Mesothelial cell of epicardium (in vitro differentiated cells): ENCODE measurements around the gene ATP13A2. TPM values are rescaled to one million over a fixed set of nuclear protein-coding genes. Genes with fewer than 3 reads are reported as not detected.

Experiments used
- DNase-seq, 2 experiments: peaks; one replicate each; pipeline ENCODE4 v3.0.0; 2021; ENCODE audit warnings: low spot score in 2 of 2; ENCODE audit not compliant: unreplicated experiment in 2 of 2
- H3K27ac Mint-ChIP-seq: 2 replicates; pipeline ENCODE4 v1.8.0; 2021; ENCODE audit warnings: mixed read lengths
- H3K27me3 Mint-ChIP-seq: 2 replicates; pipeline ENCODE4 v1.8.0; 2021; ENCODE audit warnings: low read depth, mixed read lengths
- H3K36me3 Mint-ChIP-seq: 2 replicates; pipeline ENCODE4 v1.8.0; 2021; ENCODE audit warnings: mixed read lengths
- H3K4me1 Mint-ChIP-seq: 2 replicates; pipeline ENCODE4 v1.8.0; 2021; ENCODE audit warnings: mixed read lengths
- H3K4me3 Mint-ChIP-seq: 2 replicates; pipeline ENCODE4 v1.8.0; 2021; ENCODE audit warnings: mild to moderate bottlenecking, moderate library complexity, mixed read lengths
- H3K9me3 Mint-ChIP-seq: 2 replicates; pipeline ENCODE4 v1.8.0; 2021; ENCODE audit warnings: mixed read lengths
- total RNA-seq: library from RNA; stranded (reverse); gene quantifications from 3 replicates; pipeline ENCODE4 v1.2.1, GENCODE V29; 2021
- TF ChIP-seq, protein P1 (sequence below): fragments of 200-600 bp; sonication (generic); IDR thresholded peaks from one replicate; pipeline ENCODE4 v1.5.0; 2021; ENCODE audit warnings: antibody characterized with exemption; ENCODE audit not compliant: unreplicated experiment

Gene ATP13A2
- total RNA-seq, 1 donor from 2014 or later = 57.8 TPM

GRCh38 chr1:17028662-17029188 is 17.0 kb upstream of the ATP13A2 start:
- TF ChIP-seq, protein P1, sequence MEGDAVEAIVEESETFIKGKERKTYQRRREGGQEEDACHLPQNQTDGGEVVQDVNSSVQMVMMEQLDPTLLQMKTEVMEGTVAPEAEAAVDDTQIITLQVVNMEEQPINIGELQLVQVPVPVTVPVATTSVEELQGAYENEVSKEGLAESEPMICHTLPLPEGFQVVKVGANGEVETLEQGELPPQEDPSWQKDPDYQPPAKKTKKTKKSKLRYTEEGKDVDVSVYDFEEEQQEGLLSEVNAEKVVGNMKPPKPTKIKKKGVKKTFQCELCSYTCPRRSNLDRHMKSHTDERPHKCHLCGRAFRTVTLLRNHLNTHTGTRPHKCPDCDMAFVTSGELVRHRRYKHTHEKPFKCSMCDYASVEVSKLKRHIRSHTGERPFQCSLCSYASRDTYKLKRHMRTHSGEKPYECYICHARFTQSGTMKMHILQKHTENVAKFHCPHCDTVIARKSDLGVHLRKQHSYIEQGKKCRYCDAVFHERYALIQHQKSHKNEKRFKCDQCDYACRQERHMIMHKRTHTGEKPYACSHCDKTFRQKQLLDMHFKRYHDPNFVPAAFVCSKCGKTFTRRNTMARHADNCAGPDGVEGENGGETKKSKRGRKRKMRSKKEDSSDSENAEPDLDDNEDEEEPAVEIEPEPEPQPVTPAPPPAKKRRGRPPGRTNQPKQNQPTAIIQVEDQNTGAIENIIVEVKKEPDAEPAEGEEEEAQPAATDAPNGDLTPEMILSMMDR = no peak

DNA sequence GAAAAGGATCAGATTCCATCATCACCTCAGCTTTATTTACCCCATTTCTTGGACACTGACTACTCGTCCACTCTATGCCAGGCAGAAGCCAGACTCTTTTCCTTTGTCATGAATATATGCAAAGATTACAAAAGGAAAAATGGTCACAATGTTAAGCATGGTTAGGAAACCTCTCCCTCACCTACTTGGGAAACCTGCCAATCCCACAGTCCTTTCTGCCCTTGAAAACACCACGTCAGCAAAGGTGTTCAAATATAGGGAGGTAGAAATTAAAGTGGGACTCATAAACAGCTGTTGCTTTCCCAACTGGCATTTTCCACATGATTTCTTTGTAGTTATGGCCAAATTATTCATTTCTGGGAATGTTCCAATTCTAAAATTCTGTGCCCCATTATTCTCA is 16.2 kb upstream of the ATP13A2 start:
- no peak overlapping the region for H3K27ac Mint-ChIP-seq
- peaks cover 20% of the 10 kb centered on the region for H3K36me3 Mint-ChIP-seq
- TF ChIP-seq, protein P1 = no peak
- H3K4me1 Mint-ChIP-seq = peaks cover 3% of the 10 kb centered on the region
- H3K27me3 Mint-ChIP-seq = no peaks in the 10 kb centered on the region
- no peaks in the 10 kb centered on the region for H3K9me3 Mint-ChIP-seq
- H3K4me3 Mint-ChIP-seq = no peak overlapping the region
- DNase-seq = no peak

More at GRCh38 chr1:17028662-17029188, 17.0 kb upstream of the ATP13A2 start:
- Mint-ChIP-seq H3K4me1 (peaks cover 3% of the 10 kb centered on the region), H3K27me3 (no peaks in the 10 kb centered on the region), H3K4me3 (no peak overlapping the region), H3K36me3 (peaks cover 18% of the 10 kb centered on the region), H3K27ac (no peak overlapping the region), H3K9me3 (no peaks in the 10 kb centered on the region)
- DNase-seq = no peak

DNA sequence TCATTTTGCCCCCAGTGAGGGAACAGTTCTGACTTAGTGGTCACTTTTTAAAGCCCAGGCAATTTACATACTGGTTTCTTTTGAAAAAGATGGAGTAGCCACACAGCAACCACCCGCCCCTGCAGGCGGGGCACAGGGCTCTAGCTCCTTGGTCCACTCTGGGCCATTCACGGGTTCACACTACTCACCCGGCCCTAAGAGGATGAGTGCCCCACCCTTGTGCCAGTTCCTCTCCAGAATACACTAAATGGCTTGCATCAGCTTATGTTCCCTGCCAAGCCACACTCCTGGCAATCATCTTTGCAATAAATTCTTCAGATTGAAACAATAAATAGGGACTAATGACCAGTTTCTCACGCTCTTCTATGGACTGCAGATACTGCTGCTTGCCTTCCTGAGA is 15.7 kb upstream of the ATP13A2 start:
- Mint-ChIP-seq H3K27ac (no peak overlapping the region), H3K4me3 (no peak overlapping the region), H3K4me1 (peaks cover 3% of the 10 kb centered on the region), H3K9me3 (no peaks in the 10 kb centered on the region), H3K27me3 (no peaks in the 10 kb centered on the region), H3K36me3 (peaks cover 20% of the 10 kb centered on the region)
- TF ChIP-seq, protein P1 = no peak
- no peak for DNase-seq

DNA sequence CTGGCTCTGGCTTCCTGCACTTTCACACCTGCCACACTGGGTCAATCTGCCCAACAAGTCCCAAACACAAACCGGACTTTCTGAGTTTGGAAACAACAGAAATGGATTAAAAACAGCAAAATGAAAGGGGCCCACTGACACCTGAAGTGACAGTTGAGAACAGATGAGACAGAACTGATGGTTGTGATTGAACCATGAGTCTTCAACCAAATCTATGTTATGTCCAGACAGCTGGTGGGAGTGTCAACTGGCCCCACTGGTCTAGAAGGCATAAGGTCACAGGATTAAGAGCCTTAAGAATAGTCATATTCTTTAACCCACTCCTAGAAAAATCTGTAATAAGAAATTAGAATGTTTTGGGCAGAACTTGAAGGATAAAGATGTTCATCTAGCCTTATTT is 13.0 kb upstream of the ATP13A2 start:
- H3K9me3 Mint-ChIP-seq = no peaks in the 10 kb centered on the region
- no peak overlapping the region for H3K4me3 Mint-ChIP-seq
- H3K4me1 Mint-ChIP-seq = no peaks in the 10 kb centered on the region
- DNase-seq = no peak
- H3K36me3 Mint-ChIP-seq = peaks cover 33% of the 10 kb centered on the region
- H3K27ac Mint-ChIP-seq = no peak overlapping the region
- H3K27me3 Mint-ChIP-seq = no peaks in the 10 kb centered on the region
- TF ChIP-seq, protein P1 = no peak

DNA sequence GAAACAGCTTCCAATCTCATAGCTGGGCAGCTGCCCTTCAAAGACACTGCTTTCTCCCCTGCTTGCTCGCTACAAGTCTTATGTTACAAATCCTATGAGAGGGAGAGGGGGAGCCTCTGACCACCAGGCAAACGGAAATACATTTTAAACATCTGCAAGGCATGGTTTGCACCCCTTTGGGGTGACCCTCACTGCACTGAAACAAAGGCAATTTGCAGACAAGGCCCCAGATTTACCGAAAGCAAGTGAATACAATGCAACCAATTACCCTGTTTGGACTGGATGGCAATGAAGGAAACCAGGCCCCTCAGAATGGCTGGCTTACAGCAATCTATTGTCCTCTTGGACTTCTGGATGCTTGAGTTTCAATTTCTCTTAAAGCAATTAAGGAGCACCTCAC is 11.8 kb upstream of the ATP13A2 start:
- H3K27ac Mint-ChIP-seq = no peak overlapping the region
- no peaks in the 10 kb centered on the region for H3K9me3 Mint-ChIP-seq
- no peak overlapping the region for H3K4me3 Mint-ChIP-seq
- TF ChIP-seq, protein P1 = no peak
- no peaks in the 10 kb centered on the region for H3K4me1 Mint-ChIP-seq
- H3K36me3 Mint-ChIP-seq = peaks cover 43% of the 10 kb centered on the region
- DNase-seq = no peak
- no peaks in the 10 kb centered on the region for H3K27me3 Mint-ChIP-seq

DNA sequence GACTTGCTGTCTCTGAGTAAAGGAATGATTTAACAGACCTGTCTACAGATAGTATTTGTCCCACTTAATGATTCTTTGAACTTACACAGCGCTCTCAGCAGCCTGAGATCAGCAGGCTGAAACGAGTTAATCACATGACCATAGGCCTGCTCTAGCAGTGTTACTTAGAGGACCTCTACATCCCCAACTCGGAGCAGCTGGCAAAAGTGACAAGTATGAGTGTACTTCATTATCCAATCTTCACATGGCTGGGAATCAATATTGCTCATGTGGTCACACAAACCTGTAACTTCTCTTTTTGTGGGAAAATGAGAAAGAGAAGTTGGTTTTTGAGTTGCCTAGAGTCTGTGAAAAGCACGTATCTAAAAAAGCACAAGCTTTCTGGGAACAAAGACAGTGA is 11.4 kb upstream of the ATP13A2 start:
- no peak overlapping the region for H3K4me3 Mint-ChIP-seq
- no peak overlapping the region for H3K27ac Mint-ChIP-seq
- no peaks in the 10 kb centered on the region for H3K27me3 Mint-ChIP-seq
- DNase-seq = no peak
- H3K9me3 Mint-ChIP-seq = no peaks in the 10 kb centered on the region
- H3K36me3 Mint-ChIP-seq = peaks cover 39% of the 10 kb centered on the region
- TF ChIP-seq, protein P1 = no peak
- no peaks in the 10 kb centered on the region for H3K4me1 Mint-ChIP-seq
